Lower leg skin (tissue), 3 donors: ENCODE results near the gene SCART1.

Source experiments
- CTCF ChIP-seq, 3 donors: fragments of 450-650 bp; IDR thresholded peaks; one replicate each; pipeline ENCODE4 v1.5.1; 2016; ENCODE audit warnings: antibody characterized with exemption in 3 of 3, mild to moderate bottlenecking in 3 of 3, moderate library complexity in 2 of 3
- POLR2A ChIP-seq, 2 donors: fragments of 450-650 bp; IDR thresholded peaks; one replicate each; pipeline ENCODE4 v1.6.1; 2016 to 2017; ENCODE audit warnings: antibody characterized with exemption in 2 of 2, mild to moderate bottlenecking in 1 of 2, moderate library complexity in 1 of 2

GRCh38 chr10:133411523-133412380 lies 42.0 kb upstream of the SCART1 start:
- no peak for TF ChIP-seq POLR2A (IDR thresholded peaks at IDR 0.05)
- TF ChIP-seq CTCF (IDR thresholded peaks at IDR 0.05) = no peak
